Testis (tissue), 3 donors: ENCODE results near the gene BHLHE41. TPM values are rescaled to one million over a fixed set of nuclear protein-coding genes. Genes with fewer than 3 reads are reported as not detected.

ENCODE experiments used
- DNase-seq: peaks from one replicate; pipeline ENCODE4 v3.0.0-alpha.2; 2019
- H3K27ac ChIP-seq, 2 donors: fragments of 200-600 bp; sonication (generic); one replicate each; pipeline ENCODE4 v1.5.1; 2019
- H3K27me3 ChIP-seq: fragments of 200-600 bp; sonication (generic); one replicate; pipeline ENCODE4 v1.5.1; 2019
- H3K36me3 ChIP-seq: fragments of 200-600 bp; sonication (generic); one replicate; pipeline ENCODE4 v1.5.1; 2017; ENCODE audit warnings: low read depth; ENCODE audit errors: missing control alignments
- H3K4me1 ChIP-seq: fragments of 200-600 bp; sonication (generic); one replicate; pipeline ENCODE4 v1.5.1; 2019
- H3K4me3 ChIP-seq, 2 donors: fragments of 200-600 bp; sonication (generic); one replicate each; pipeline ENCODE4 v1.5.1; 2017 to 2019
- H3K9me3 ChIP-seq: fragments of 200-600 bp; sonication (generic); one replicate; pipeline ENCODE4 v1.5.1; 2017
- POLR2A ChIP-seq: fragments of 450-650 bp; IDR thresholded peaks from one replicate; pipeline ENCODE4 v1.6.1; 2017; ENCODE audit warnings: antibody characterized with exemption, mild to moderate bottlenecking, moderate library complexity
- WGBS, 2 donors: methylation state at CpG; one replicate each; pipeline ENCODE4 v1.1.5; 2018; 5-methylcytosine and 5-hydroxymethylcytosine counted together
- intact Hi-C: fragments of 100-400 bp; cut with DNase I; formaldehyde crosslinking; loops from one replicate; pipeline ENCODE4 v1.15.1; 2023; ENCODE audit warnings: low total_unique reads
- polyA plus RNA-seq: library from polyadenylated mRNA; stranded (reverse); fragments of 350-450 nt; fragmentation: Illumina TruSeq; extraction: RNeasy Lipid Tissue Mini Kit (QIAGEN cat#74804); gene quantifications from one replicate; pipeline ENCODE4 v1.2.3, GENCODE V29; 2014; ENCODE audit warnings: low read depth, low replicate concordance; ENCODE audit not compliant: insufficient read depth
- total RNA-seq, 2 donors: library from RNA; depleted of rRNA; stranded (reverse); fragments of >200 nt; gene quantifications; one replicate each; pipeline ENCODE4 v1.2.3, GENCODE V29; 2016
- TF ChIP-seq, protein P1 (sequence below), 3 experiments: fragments of 450-650 bp in 2 of 3; fragments of 200-600 bp in 1 of 3; sonication (generic) in 1 of 3; IDR thresholded peaks; one replicate each; pipeline ENCODE4 v1.5.1; 2016 to 2019; ENCODE audit warnings: antibody characterized with exemption in 3 of 3, mild to moderate bottlenecking in 2 of 3, moderate library complexity in 1 of 3

BHLHE41 gene
- total and polyA plus RNA-seq, 3 donors from 2014 or later = 10.0 to 23.8 (median 13.9) TPM

DNA sequence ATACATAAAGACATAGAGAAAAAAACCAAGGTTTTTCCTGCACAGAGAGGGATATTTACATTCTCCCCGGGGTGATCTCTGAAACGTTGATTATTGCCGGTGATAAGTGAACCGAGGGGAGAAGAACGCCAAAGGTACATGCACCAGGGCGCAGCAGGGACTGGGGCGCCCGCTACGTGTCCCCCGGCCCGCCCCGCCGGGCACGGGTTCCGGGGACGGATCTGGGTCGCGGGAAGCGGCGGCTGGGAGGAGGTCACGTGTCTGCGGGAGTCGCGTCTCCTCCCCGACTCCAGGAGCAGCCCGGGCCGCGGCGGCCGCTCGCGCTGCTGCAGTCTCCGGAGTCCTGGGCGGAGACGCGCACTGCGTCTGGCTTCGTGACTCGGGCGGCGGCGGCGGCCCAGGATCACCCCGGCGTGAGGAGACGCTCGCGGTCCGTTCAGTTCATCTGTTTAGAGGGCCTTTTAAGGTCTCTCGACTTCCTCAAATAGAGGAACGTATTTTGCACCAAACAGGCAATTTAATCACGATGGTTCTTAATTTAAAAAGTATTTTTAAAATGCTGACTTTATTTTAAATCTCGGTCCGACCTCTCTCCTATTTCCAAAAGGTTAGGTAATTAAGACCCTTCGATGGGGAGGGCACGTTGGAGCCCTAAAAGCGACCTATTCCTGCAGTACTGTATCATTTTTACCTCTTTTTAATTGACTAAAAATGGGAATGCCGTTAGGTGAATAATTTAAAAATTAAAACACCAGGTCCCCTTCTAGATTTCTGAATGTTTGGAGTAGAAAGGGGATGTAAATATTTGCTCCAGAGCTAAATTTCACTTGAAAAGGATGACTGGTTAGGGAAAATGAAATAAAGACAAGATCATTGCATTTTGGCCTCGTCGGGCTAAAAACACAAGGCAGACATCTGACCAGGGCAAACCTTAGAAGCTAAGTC, 1.8 kb upstream of the BHLHE41 start:
- TF ChIP-seq, protein P1, sequence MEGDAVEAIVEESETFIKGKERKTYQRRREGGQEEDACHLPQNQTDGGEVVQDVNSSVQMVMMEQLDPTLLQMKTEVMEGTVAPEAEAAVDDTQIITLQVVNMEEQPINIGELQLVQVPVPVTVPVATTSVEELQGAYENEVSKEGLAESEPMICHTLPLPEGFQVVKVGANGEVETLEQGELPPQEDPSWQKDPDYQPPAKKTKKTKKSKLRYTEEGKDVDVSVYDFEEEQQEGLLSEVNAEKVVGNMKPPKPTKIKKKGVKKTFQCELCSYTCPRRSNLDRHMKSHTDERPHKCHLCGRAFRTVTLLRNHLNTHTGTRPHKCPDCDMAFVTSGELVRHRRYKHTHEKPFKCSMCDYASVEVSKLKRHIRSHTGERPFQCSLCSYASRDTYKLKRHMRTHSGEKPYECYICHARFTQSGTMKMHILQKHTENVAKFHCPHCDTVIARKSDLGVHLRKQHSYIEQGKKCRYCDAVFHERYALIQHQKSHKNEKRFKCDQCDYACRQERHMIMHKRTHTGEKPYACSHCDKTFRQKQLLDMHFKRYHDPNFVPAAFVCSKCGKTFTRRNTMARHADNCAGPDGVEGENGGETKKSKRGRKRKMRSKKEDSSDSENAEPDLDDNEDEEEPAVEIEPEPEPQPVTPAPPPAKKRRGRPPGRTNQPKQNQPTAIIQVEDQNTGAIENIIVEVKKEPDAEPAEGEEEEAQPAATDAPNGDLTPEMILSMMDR (IDR thresholded peaks at IDR 0.05) = no peak
- TF ChIP-seq POLR2A = no peak
- peak; percentile 93 for DNase-seq
- Histone ChIP-seq H3K27me3 (no peaks in the 10 kb centered on the region), H3K9me3 (no peaks in the 10 kb centered on the region), H3K4me1 (peaks cover 5% of the 10 kb centered on the region), H3K4me3 (peak overlapping the region; percentile 73 to 82), H3K27ac (peak overlapping the region; percentile 90 to 93), H3K36me3 (no peaks in the 10 kb centered on the region)
- 4 to 5% methylated on average over 40 to 60 of the region's 60 CpGs for WGBS, 2 donors
- intact Hi-C loops = no loop called here

DNA sequence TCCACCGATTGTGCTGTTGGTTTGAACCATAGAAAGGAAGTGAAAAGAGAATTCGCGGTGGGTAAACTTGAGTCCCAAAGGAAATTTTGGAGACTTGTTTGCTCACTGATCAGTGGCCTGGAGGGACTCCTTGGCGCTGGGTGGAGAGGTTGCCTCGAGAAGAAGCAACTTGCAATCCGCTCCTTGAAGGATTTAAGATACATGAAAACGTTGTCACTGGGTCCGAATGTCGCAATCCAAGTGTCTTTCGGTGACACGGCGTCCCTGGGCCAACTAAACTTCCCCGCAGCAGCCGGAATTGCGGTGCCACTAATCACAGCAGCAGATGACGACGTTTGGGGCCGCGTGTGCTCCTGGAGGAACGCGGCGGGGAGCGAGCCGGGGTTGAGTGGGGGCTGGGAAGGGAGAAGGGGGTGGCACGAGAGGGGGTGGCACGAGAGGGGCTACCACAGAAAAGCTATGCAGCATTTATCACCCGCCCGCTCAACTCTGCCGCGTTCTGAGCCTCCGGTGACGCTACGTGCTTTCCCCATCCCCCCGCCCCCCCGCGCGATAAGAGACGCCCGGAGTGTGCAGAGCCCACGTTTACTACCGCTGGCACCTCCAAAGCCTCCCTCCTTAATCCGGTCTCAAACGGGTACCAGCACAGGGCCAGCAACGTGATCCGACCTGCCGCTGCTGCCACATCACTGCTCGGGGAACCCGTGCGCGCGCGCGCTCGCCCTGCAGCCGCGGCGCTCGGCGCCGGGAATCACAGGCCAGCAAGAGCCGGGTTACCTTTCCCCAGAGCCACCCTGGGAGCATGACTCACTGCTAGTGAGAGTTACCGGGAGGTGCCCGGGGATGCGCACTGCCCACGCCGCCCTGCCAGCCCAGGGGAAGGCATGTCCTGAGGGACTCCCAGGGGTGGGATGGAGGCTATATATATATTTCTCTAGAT, 833 bp upstream of the BHLHE41 start:
- peak overlapping the region; percentile 90 to 93 for H3K27ac ChIP-seq
- 0% methylated on average over 46 to 66 of the region's 66 CpGs for WGBS, 2 donors
- peak; percentile 87 for DNase-seq
- H3K27me3 ChIP-seq = no peaks in the 10 kb centered on the region
- H3K9me3 ChIP-seq = no peaks in the 10 kb centered on the region
- peaks cover 8% of the 10 kb centered on the region for H3K4me1 ChIP-seq
- peak overlapping the region; percentile 73 to 82 for H3K4me3 ChIP-seq
- intact Hi-C loops = no loop called here
- H3K36me3 ChIP-seq = no peaks in the 10 kb centered on the region
- no peak for TF ChIP-seq POLR2A
- TF ChIP-seq, protein P1 (IDR thresholded peaks at IDR 0.05) = no peak

DNA sequence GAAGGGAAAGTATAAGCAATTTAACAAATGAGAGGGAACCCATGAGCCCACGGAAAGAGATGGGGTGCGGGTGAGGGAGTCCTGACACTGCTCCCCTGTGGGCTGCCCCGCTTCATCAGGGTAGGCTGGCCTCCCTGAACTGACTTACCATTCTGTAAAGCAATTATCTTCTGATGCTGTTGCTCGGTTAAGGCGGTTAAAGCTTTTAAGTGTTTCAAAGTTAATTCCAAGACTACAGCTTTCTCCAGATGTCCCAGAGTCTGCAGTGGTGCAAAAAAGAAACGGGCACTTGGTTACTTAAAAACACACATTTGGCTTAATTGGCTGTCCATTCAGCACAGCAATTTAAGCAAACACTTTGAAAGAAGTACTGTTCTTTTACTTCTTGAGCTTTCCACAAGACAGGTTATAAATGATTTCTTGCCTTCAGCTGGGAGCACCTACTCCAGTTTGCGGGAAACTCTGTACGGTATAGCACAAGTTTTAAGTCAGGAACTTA, 1.3 kb downstream of the BHLHE41 start:
- Histone ChIP-seq H3K9me3 (no peaks in the 10 kb centered on the region), H3K36me3 (no peaks in the 10 kb centered on the region), H3K4me3 (peak overlapping the region; percentile 73 to 82), H3K27me3 (no peaks in the 10 kb centered on the region), H3K27ac (peak overlapping the region; percentile 90 to 93), H3K4me1 (peaks cover 19% of the 10 kb centered on the region)
- 10 to 13% methylated on average over 8 of the region's 8 CpGs for WGBS, 2 donors
- TF ChIP-seq, protein P1 (IDR thresholded peaks at IDR 0.05) = no peak
- TF ChIP-seq POLR2A = no peak
- DNase-seq = no peak
- intact Hi-C loops = no loop called here

GRCh38 chr12:26122681-26123481, 2.0 kb downstream of the BHLHE41 start:
- Histone ChIP-seq H3K36me3 (no peaks in the 10 kb centered on the region), H3K9me3 (no peaks in the 10 kb centered on the region), H3K27ac (peak overlapping the region; percentile 90 to 93), H3K27me3 (no peaks in the 10 kb centered on the region), H3K4me3 (peak overlapping the region; percentile 73 to 82), H3K4me1 (peaks cover 19% of the 10 kb centered on the region)
- intact Hi-C loops = no loop called here
- DNase-seq = peak; percentile 84
- TF ChIP-seq, protein P1 (IDR thresholded peaks at IDR 0.05) = peak in 1 of 3 experiments; percentile 19
- no peak for TF ChIP-seq POLR2A
- WGBS, 2 donors = 1 to 2% methylated on average over 30 to 51 of the region's 69 CpGs
